Body of pancreas (tissue), 4 donors: Measurements from ENCODE around the gene CKLF. TPM values are rescaled to one million over a fixed set of nuclear protein-coding genes. Genes with fewer than 3 reads are reported as not detected.

Source experiments
- ATAC-seq: fragments of 150-250 bp; one replicate; pipeline ENCODE4 v1.9.1; 2016
- DNase-seq, 4 donors: peaks; one replicate each; pipeline ENCODE4 v3.0.0-alpha.2; 2019
- H3K27ac ChIP-seq, 4 donors: fragments of 200-600 bp; sonication (generic); 1 replicate in 3 of 4; 2 replicates in 1 of 4; pipeline versions ENCODE4 v1.5.1 to v1.6.1; 2016 to 2019; ENCODE audit warnings: mild to moderate bottlenecking in 1 of 4, mixed read lengths in 1 of 4, moderate library complexity in 1 of 4
- H3K27me3 ChIP-seq, 2 donors: fragments of 200-600 bp; sonication (generic); one replicate each; pipeline ENCODE4 v1.6.0; 2016; ENCODE audit warnings: mild to moderate bottlenecking in 1 of 2
- H3K36me3 ChIP-seq, 2 donors: fragments of 200-600 bp; sonication (generic); replicated peaks in 1 of 2; 2 replicates each; pipeline ENCODE4 v1.5.1; 2016; ENCODE audit warnings: low read depth in 2 of 2; ENCODE audit not compliant: insufficient read depth in 1 of 2
- H3K4me1 ChIP-seq: fragments of 200-600 bp; sonication (generic); one replicate; pipeline ENCODE4 v1.6.0; 2016
- H3K4me3 ChIP-seq, 2 donors: fragments of 200-600 bp; sonication (generic); 1 replicate in 1 of 2; 2 replicates in 1 of 2; pipeline ENCODE4 v1.5.1; 2016 to 2019
- H3K9me3 ChIP-seq, 3 donors: fragments of 200-600 bp; sonication (generic); 1 replicate in 2 of 3; 2 replicates in 1 of 3; pipeline ENCODE4 v1.5.1; 2016
- POLR2A ChIP-seq, 3 donors: fragments of 450-650 bp; IDR thresholded peaks; one replicate each; pipeline ENCODE4 v1.6.1; 2016; ENCODE audit warnings: antibody characterized with exemption in 3 of 3, mild to moderate bottlenecking in 2 of 3
- WGBS, 2 donors: methylation state at CpG; one replicate each; pipeline ENCODE4 v1.1.5; 2017; 5-methylcytosine and 5-hydroxymethylcytosine counted together
- intact Hi-C: fragments of 100-400 bp; cut with DNase I; formaldehyde crosslinking; loops from one replicate; pipeline ENCODE4 v1.15.1; 2023
- total RNA-seq, 2 donors: library from RNA; depleted of rRNA; stranded (reverse); fragments of >200 nt; gene quantifications; one replicate each; pipeline ENCODE4 v1.1.0, GENCODE V29; 2016
- TF ChIP-seq, protein P1 (sequence below), 7 experiments: fragments of 450-650 bp in 4 of 7; fragments of 200-600 bp in 3 of 7; sonication (generic) in 3 of 7; IDR thresholded peaks; one replicate each; pipeline ENCODE4 v1.5.1; 2016 to 2019; ENCODE audit warnings: antibody characterized with exemption in 7 of 7

CKLF gene
- total RNA-seq, 2 donors from 2014 or later = 33.5 TPM; not detected in 1

- 84 to 94% methylated on average over 10 to 11 of the region's 11 CpGs for WGBS, 2 donors
- Histone ChIP-seq H3K36me3 (no peaks in the 10 kb centered on the region), H3K4me3 (no peak overlapping the region), H3K4me1 (peaks cover 32% of the 10 kb centered on the region), H3K27me3 (no peaks in the 10 kb centered on the region), H3K27ac (peak overlapping the region; percentile 14 to 99 (median 81)), H3K9me3 (no peaks in the 10 kb centered on the region)
- no peak for ATAC-seq
- TF ChIP-seq, protein P1, sequence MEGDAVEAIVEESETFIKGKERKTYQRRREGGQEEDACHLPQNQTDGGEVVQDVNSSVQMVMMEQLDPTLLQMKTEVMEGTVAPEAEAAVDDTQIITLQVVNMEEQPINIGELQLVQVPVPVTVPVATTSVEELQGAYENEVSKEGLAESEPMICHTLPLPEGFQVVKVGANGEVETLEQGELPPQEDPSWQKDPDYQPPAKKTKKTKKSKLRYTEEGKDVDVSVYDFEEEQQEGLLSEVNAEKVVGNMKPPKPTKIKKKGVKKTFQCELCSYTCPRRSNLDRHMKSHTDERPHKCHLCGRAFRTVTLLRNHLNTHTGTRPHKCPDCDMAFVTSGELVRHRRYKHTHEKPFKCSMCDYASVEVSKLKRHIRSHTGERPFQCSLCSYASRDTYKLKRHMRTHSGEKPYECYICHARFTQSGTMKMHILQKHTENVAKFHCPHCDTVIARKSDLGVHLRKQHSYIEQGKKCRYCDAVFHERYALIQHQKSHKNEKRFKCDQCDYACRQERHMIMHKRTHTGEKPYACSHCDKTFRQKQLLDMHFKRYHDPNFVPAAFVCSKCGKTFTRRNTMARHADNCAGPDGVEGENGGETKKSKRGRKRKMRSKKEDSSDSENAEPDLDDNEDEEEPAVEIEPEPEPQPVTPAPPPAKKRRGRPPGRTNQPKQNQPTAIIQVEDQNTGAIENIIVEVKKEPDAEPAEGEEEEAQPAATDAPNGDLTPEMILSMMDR (IDR thresholded peaks at IDR 0.05) = no peak
- TF ChIP-seq POLR2A (IDR thresholded peaks at IDR 0.05) = no peak
- intact Hi-C loops = no loop called here
- no peak for DNase-seq
Measured at GRCh38 chr16:66519482-66520373, 32.6 kb upstream of the CKLF start.

GRCh38 chr16:66520406-66521170, 31.8 kb upstream of the CKLF start:
- WGBS, 2 donors = 84 to 87% methylated on average over 14 of the region's 14 CpGs
- H3K9me3 ChIP-seq = no peaks in the 10 kb centered on the region
- TF ChIP-seq, protein P1 (IDR thresholded peaks at IDR 0.05) = no peak
- peak in 1 of 3 donors; percentile 37 for TF ChIP-seq POLR2A (IDR thresholded peaks at IDR 0.05)
- peak overlapping the region in 3 of 4 donors; percentile 67 to 99 (median 95) for H3K27ac ChIP-seq
- peaks cover 26% of the 10 kb centered on the region for H3K4me1 ChIP-seq
- peak in 1 of 4 donors; percentile 74 for DNase-seq
- no peak overlapping the region for H3K4me3 ChIP-seq
- H3K36me3 ChIP-seq = peaks cover 0 to 3% of the 10 kb centered on the region in 2 donors
- ATAC-seq = no peak
- intact Hi-C loops = no loop called here
- no peaks in the 10 kb centered on the region for H3K27me3 ChIP-seq

- Histone ChIP-seq H3K9me3 (no peaks in the 10 kb centered on the region), H3K36me3 (peaks cover 0 to 3% of the 10 kb centered on the region in 2 donors), H3K27ac (peak overlapping the region in 3 of 4 donors; percentile 2 to 95 (median 67)), H3K4me3 (no peak overlapping the region), H3K4me1 (peaks cover 19% of the 10 kb centered on the region), H3K27me3 (no peaks in the 10 kb centered on the region)
- TF ChIP-seq, protein P1 (IDR thresholded peaks at IDR 0.05) = no peak
- no peak for TF ChIP-seq POLR2A (IDR thresholded peaks at IDR 0.05)
- no peak for ATAC-seq
- intact Hi-C loops = no loop called here
- WGBS, 2 donors = 93 to 95% methylated on average over 3 to 4 of the region's 5 CpGs
- DNase-seq = no peak
Measured at GRCh38 chr16:66521252-66521713, 31.1 kb upstream of the CKLF start.

DNA sequence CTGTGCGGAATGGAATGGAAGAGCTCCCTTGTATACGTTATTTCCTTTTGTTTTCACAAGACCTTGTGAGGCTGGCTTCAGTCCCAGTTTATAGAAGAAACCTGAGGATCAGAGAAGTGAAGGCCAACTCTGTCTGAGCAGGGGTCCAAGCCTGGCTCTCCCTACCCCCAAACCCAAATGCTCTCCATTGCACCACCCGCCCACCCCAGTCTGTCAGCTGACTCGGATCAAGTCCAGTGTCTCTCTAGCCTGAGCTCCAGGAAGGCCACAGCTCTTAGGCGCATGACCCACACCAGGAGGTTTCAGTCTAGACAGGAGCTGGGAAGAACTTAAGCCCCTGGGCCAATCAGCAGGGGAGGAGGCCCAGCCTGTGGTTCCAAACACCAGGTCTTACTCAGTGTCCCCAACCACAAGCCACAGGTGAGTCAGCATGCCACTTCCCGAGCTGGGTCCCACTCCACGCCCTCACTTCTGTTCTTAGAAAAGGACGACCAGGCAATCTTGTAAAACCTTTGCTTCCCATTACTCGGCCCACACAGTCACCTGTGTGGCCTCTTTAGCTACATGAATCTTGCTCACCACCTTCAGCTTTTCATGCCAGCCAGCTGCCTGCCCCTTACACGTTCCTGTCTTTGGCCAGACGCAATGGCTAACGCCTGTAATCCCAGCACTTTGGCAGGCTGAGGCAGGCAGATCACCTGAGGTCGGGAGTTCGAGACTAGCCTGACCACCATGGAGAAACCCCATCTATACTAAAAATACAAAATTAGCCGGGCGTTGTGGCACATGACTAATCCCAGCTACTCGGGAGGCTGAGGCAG, 30.2 kb upstream of the CKLF start:
- no peaks in the 10 kb centered on the region for H3K9me3 ChIP-seq
- intact Hi-C loops = no loop called here
- 73 to 83% methylated on average over 14 to 17 of the region's 17 CpGs for WGBS, 2 donors
- ATAC-seq = no peak
- H3K4me1 ChIP-seq = peaks cover 12% of the 10 kb centered on the region
- peaks cover 0 to 3% of the 10 kb centered on the region in 2 donors for H3K36me3 ChIP-seq
- no peak for TF ChIP-seq POLR2A (IDR thresholded peaks at IDR 0.05)
- TF ChIP-seq, protein P1 (IDR thresholded peaks at IDR 0.05) = no peak
- H3K27me3 ChIP-seq = no peaks in the 10 kb centered on the region
- peak in 1 of 4 donors; percentile 66 for DNase-seq
- H3K4me3 ChIP-seq = no peak overlapping the region
- peak overlapping the region in 3 of 4 donors; percentile 2 to 95 (median 67) for H3K27ac ChIP-seq
